SU-DHL-6 (cell line): ENCODE results near the gene FAM120B.

Experiments used
- CTCF ChIP-seq: fragments of 200-600 bp; sonication (generic); IDR thresholded peaks from one replicate; pipeline ENCODE4 v1.5.1; 2017; ENCODE audit warnings: antibody characterized with exemption, mild to moderate bottlenecking, low read length, moderate library complexity; ENCODE audit not compliant: insufficient read depth, poor library complexity, severe bottlenecking
- EZH2phosphoT487 ChIP-seq: fragments of 200-600 bp; sonication (generic), shearing (Covaris generic); conservative IDR thresholded peaks from 2 replicates; pipeline ENCODE4 v1.6.1; 2018; ENCODE audit warnings: mild to moderate bottlenecking, antibody characterized with exemption, low read length, moderate library complexity, mixed read lengths

DNA sequence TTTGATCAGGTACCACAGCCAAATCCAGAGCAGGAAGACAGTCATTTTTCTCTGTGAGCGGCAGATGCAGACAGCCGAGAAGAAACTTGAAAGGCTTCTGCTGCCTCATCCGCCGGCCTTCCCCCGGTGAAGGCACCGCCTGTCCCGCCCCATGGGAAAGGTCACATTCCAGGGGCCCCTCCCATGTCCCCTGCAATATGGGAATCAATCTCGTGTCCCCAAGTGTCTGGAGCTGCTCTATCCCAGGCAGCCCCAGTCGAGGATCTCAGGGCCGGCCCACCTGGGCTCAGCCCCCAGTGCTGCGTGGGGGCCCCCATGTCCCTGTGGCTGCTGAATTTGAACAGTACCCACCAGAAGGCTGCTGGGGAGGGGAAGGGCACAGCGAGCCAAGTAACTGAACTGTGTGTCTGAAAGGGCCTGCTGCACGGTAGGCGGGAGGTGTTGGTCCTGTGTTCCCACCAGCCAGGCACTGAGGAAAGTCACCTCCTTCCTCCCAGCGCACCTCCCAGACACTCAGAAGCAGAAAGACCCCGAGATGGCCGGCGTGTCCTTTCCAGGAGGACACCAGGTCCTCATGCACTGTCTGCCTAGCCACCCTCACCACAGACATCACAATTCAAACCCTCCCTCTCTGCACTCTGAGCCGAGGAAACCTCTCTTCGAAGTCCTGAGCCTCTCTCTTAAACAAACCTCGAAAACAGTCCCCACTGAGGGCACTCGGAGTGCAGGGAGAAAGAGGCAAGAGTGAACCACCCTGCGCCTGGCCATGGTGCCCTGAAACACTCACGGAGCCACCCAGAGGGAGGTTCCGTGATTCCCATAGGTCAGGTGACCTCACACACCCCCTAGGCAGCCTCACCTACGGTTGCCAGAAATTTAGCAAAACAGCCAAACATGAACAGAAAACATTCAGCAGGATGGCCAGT, 147.3 kb downstream of the FAM120B start:
- TF ChIP-seq CTCF (no peak), EZH2phosphoT487 (no peak)
